ENCODE measurements around the gene ACP7. TPM values are rescaled to one million over a fixed set of nuclear protein-coding genes. Genes with fewer than 3 reads are reported as not detected.

ACP7 gene
- total and polyA plus RNA-seq, 2 experiments from 2014 or later = 0.27 to 0.45 TPM

DNA sequence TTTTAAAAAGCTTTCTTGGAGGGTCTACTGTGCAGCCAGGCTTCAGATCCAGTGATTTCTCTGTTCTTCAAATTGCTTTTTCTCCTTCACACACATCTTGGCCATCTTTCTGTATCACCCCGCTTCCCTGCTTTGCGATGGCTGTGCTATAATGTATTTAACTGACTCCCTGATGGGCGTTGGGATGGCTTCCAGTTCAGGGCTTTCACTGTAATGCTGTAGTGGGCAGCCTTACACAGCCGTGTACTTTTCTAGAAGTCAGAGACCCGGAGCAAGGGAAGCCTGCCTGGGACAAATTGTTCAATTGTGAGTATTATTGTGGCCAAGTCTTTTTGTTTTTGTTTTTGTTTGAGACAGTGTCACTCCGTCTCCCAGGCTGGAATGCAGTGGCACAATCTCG, 22.0 kb downstream of the ACP7 start:
- Histone ChIP-seq H3K27me3 (ENCODE audit: insufficient read depth) (no peaks in the 10 kb centered on the region), H2AFZ (no peak overlapping the region), H3K4me1 (ENCODE audit: insufficient read depth) (no peaks in the 10 kb centered on the region), H3K4me2 (no peak overlapping the region), H3F3A (replicated peaks; ENCODE audit: low read depth) (no peaks in the 10 kb centered on the region), H3K79me2 (replicated peaks; ENCODE audit: insufficient read depth) (no peaks in the 10 kb centered on the region), H3K36me3 (ENCODE audit: insufficient read depth) (no peaks in the 10 kb centered on the region), H3K4me3 (no peak overlapping the region), H4K20me1 (replicated peaks; ENCODE audit: insufficient read depth) (no peaks in the 10 kb centered on the region), H3K27ac (ENCODE audit: low read depth) (no peak overlapping the region), H3K9me2 (ENCODE audit: insufficient read depth) (no peaks in the 10 kb centered on the region)
- ATAC-seq (no peak), DNase-seq (ENCODE audit: low spot score) (no peak)
- H3K36me3 Mint-ChIP-seq (ENCODE audit: low read depth) = no peaks in the 10 kb centered on the region
- no peaks in the 10 kb centered on the region for H3K9me3 Mint-ChIP-seq
- H3K27ac Mint-ChIP-seq = no peak overlapping the region
- no peaks in the 10 kb centered on the region; the same call in 2 of the 3 replicates for H3K4me1 Mint-ChIP-seq
- H3K27me3 Mint-ChIP-seq (ENCODE audit: insufficient read depth, low read depth, poor library complexity) = peaks cover 9% of the 10 kb centered on the region
- no peak for TF ChIP-seq EZH2phosphoT487 (IDR thresholded peaks at IDR 0.05; ENCODE audit: unreplicated experiment)
- TF ChIP-seq ZNF331 (CRISPR knock-in tag; IDR thresholded peaks at IDR 0.05; ENCODE audit: low read depth) = no peak
- TF ChIP-seq, protein P1, sequence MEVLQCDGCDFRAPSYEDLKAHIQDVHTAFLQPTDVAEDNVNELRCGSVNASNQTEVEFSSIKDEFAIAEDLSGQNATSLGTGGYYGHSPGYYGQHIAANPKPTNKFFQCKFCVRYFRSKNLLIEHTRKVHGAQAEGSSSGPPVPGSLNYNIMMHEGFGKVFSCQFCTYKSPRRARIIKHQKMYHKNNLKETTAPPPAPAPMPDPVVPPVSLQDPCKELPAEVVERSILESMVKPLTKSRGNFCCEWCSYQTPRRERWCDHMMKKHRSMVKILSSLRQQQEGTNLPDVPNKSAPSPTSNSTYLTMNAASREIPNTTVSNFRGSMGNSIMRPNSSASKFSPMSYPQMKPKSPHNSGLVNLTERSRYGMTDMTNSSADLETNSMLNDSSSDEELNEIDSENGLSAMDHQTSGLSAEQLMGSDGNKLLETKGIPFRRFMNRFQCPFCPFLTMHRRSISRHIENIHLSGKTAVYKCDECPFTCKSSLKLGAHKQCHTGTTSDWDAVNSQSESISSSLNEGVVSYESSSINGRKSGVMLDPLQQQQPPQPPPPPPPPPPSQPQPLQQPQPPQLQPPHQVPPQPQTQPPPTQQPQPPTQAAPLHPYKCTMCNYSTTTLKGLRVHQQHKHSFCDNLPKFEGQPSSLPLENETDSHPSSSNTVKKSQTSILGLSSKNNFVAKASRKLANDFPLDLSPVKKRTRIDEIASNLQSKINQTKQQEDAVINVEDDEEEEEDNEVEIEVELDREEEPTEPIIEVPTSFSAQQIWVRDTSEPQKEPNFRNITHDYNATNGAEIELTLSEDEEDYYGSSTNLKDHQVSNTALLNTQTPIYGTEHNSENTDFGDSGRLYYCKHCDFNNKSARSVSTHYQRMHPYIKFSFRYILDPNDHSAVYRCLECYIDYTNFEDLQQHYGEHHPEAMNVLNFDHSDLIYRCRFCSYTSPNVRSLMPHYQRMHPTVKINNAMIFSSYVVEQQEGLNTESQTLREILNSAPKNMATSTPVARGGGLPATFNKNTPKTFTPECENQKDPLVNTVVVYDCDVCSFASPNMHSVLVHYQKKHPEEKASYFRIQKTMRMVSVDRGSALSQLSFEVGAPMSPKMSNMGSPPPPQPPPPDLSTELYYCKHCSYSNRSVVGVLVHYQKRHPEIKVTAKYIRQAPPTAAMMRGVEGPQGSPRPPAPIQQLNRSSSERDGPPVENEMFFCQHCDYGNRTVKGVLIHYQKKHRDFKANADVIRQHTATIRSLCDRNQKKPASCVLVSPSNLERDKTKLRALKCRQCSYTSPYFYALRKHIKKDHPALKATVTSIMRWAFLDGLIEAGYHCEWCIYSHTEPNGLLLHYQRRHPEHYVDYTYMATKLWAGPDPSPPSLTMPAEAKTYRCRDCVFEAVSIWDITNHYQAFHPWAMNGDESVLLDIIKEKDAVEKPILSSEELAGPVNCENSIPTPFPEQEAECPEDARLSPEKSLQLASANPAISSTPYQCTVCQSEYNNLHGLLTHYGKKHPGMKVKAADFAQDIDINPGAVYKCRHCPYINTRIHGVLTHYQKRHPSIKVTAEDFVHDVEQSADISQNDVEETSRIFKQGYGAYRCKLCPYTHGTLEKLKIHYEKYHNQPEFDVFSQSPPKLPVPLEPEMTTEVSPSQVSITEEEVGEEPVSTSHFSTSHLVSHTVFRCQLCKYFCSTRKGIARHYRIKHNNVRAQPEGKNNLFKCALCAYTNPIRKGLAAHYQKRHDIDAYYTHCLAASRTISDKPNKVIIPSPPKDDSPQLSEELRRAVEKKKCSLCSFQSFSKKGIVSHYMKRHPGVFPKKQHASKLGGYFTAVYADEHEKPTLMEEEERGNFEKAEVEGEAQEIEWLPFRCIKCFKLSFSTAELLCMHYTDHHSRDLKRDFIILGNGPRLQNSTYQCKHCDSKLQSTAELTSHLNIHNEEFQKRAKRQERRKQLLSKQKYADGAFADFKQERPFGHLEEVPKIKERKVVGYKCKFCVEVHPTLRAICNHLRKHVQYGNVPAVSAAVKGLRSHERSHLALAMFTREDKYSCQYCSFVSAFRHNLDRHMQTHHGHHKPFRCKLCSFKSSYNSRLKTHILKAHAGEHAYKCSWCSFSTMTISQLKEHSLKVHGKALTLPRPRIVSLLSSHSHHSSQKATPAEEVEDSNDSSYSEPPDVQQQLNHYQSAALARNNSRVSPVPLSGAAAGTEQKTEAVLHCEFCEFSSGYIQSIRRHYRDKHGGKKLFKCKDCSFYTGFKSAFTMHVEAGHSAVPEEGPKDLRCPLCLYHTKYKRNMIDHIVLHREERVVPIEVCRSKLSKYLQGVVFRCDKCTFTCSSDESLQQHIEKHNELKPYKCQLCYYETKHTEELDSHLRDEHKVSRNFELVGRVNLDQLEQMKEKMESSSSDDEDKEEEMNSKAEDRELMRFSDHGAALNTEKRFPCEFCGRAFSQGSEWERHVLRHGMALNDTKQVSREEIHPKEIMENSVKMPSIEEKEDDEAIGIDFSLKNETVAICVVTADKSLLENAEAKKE (CRISPR knock-in tag; IDR thresholded peaks at IDR 0.05) = no peak
- TF ChIP-seq, protein P2, sequence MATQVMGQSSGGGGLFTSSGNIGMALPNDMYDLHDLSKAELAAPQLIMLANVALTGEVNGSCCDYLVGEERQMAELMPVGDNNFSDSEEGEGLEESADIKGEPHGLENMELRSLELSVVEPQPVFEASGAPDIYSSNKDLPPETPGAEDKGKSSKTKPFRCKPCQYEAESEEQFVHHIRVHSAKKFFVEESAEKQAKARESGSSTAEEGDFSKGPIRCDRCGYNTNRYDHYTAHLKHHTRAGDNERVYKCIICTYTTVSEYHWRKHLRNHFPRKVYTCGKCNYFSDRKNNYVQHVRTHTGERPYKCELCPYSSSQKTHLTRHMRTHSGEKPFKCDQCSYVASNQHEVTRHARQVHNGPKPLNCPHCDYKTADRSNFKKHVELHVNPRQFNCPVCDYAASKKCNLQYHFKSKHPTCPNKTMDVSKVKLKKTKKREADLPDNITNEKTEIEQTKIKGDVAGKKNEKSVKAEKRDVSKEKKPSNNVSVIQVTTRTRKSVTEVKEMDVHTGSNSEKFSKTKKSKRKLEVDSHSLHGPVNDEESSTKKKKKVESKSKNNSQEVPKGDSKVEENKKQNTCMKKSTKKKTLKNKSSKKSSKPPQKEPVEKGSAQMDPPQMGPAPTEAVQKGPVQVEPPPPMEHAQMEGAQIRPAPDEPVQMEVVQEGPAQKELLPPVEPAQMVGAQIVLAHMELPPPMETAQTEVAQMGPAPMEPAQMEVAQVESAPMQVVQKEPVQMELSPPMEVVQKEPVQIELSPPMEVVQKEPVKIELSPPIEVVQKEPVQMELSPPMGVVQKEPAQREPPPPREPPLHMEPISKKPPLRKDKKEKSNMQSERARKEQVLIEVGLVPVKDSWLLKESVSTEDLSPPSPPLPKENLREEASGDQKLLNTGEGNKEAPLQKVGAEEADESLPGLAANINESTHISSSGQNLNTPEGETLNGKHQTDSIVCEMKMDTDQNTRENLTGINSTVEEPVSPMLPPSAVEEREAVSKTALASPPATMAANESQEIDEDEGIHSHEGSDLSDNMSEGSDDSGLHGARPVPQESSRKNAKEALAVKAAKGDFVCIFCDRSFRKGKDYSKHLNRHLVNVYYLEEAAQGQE (IDR thresholded peaks at IDR 0.05; ENCODE audit: unreplicated experiment) = no peak
- TF ChIP-seq STAT1 (IDR thresholded peaks at IDR 0.05; ENCODE audit: unreplicated experiment) = no peak
- no peak for TF ChIP-seq POLR2AphosphoS5 (IDR thresholded peaks at IDR 0.05; ENCODE audit: low read depth)
- TF ChIP-seq, protein P3, sequence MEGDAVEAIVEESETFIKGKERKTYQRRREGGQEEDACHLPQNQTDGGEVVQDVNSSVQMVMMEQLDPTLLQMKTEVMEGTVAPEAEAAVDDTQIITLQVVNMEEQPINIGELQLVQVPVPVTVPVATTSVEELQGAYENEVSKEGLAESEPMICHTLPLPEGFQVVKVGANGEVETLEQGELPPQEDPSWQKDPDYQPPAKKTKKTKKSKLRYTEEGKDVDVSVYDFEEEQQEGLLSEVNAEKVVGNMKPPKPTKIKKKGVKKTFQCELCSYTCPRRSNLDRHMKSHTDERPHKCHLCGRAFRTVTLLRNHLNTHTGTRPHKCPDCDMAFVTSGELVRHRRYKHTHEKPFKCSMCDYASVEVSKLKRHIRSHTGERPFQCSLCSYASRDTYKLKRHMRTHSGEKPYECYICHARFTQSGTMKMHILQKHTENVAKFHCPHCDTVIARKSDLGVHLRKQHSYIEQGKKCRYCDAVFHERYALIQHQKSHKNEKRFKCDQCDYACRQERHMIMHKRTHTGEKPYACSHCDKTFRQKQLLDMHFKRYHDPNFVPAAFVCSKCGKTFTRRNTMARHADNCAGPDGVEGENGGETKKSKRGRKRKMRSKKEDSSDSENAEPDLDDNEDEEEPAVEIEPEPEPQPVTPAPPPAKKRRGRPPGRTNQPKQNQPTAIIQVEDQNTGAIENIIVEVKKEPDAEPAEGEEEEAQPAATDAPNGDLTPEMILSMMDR (conservative IDR thresholded peaks at IDR 0.05; ENCODE audit: low read depth in 2 of 2) = no peak
- TF ChIP-seq EZH2 (IDR thresholded peaks at IDR 0.05; ENCODE audit: low read depth, unreplicated experiment) = no peak
- TF ChIP-seq NANOG (IDR thresholded peaks at IDR 0.05; ENCODE audit: borderline replicate concordance) = no peak
- TF ChIP-seq, protein P4, sequence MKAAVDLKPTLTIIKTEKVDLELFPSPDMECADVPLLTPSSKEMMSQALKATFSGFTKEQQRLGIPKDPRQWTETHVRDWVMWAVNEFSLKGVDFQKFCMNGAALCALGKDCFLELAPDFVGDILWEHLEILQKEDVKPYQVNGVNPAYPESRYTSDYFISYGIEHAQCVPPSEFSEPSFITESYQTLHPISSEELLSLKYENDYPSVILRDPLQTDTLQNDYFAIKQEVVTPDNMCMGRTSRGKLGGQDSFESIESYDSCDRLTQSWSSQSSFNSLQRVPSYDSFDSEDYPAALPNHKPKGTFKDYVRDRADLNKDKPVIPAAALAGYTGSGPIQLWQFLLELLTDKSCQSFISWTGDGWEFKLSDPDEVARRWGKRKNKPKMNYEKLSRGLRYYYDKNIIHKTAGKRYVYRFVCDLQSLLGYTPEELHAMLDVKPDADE (IDR thresholded peaks at IDR 0.05) = no peak
- no peak for TF ChIP-seq ZNF114 (CRISPR knock-in tag; IDR thresholded peaks at IDR 0.05)
- no peak for TF ChIP-seq CREB1 (CRISPR knock-in tag; IDR thresholded peaks at IDR 0.05; ENCODE audit: low read depth)
- no peak for TF ChIP-seq JUNB (IDR thresholded peaks at IDR 0.05; ENCODE audit: unreplicated experiment)
- no peak overlapping the region for H3K4me3 Mint-ChIP-seq
